HG03354 (cell line): Measurements from ENCODE around the gene CEP135.

Source experiments
- ATAC-seq: cut with Tn5 transposase; IDR thresholded peaks from one replicate; pipeline ENCODE4 v1.9.1; 2021; ENCODE audit warnings: mild to moderate bottlenecking; ENCODE audit not compliant: unreplicated experiment, poor library complexity, severe bottlenecking

Gene CEP135

DNA sequence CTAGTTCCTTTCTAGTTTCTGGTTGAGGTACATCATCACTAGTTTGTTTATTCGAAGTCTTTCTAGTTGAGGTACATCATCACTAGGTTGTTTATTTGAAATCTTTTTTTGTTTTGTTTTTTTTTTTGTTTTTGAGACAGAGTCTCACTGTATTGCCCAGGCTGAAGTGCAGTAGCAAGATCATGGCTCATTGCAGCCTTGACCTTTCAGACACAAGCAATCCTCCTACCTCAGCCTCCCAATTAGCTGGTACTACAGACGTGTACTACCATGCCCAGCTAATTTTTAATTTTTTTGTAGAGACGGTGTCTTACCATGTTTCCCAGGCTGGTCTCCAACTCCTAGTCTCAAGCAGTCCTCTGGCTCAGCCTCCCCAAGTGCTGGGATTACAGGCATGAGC is 54.9 kb downstream of the CEP135 start:
- no peak for ATAC-seq

- no peak for ATAC-seq
Observed at GRCh38 chr4:56004235-56004634, 55.5 kb downstream of the CEP135 start.

DNA sequence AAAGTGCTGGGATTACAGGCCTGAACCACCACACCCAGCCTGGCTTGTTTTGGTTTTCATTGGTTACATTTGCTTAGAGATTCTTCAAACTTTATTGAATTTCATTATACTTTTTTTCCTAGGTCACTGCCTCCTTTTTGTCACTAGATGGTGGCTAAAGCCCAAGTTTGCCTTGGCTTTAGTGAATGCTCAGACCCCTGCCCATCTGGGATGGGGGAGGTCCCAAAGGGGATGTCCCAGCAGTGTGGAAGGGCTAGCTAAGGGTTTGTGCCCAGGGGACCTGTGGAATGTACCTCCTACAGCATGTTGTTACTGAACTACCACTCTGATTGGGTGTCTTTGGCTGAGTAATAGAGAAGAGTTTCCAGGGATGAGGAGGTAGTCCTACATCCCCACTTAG is 58.4 kb downstream of the CEP135 start:
- ATAC-seq: no peak

- ATAC-seq: no peak
Observed at GRCh38 chr4:56008206-56008605, 59.5 kb downstream of the CEP135 start.

DNA sequence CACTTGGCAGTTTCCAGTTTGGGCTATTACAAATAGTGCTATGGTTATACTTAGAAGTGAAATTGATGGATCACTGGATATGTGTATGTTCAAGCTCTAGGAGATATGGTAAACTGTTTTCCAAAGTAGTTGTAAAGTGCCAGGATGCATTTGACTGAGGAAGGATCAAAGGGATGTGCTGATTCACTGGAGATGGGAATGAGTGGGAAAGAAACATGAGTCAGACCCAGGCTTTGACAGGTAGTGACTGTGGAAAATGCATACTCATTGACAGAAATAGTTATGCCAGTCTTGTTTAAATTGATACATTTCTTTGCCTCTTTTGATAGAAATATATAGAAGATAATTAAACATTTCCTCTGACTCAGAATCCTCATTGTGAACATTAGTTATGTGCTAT is 77.9 kb downstream of the CEP135 start:
- ATAC-seq: no peak

- ATAC-seq: no peak
Observed at GRCh38 chr4:56028165-56028564, 79.4 kb downstream of the CEP135 start.

GRCh38 chr4:56038487-56039162 is 89.9 kb downstream of the CEP135 start:
- ATAC-seq: no peak

GRCh38 chr4:56040842-56041241 is 92.1 kb downstream of the CEP135 start:
- no peak for ATAC-seq

- no peak for ATAC-seq
Observed at GRCh38 chr4:56042225-56042624, 93.5 kb downstream of the CEP135 start.

GRCh38 chr4:56048383-56048701 is 99.6 kb downstream of the CEP135 start:
- no peak for ATAC-seq

DNA sequence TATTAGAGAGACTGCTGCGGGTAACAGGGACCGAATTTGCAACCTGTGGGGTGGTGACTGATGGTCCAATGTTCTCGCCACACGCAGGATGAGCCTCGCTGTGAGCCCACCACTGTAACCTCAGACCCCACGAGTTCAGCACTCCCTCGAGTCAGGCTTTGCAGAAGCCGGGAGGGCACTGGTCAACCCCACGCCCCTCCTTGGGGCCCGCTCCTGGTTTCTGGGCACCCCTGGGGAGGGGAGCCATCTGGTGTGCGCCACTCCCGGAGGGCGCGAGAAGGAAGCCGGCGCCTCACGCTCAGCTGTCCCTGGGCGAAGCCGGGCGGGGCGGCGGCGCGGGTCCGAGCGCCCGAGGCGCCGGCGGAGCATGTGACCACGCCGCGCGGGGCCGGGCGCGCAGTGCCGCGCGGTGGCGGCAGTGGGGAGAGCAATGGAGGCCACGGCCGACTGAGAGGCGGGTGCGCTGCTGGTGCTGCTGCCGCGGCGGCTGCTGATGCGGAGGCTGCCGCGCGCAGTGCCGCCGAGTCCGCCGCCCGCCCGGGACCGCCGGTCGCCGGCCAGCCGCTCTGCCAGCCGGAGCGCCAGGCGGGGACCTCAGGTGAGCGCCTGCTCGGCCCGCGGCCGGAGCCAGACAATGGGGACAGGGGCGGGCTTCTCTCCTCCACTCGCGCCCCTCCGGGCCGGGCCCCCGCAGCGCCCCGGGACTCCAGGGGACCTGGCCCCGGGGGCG is 100.1 kb downstream of the CEP135 start:
- ATAC-seq: peak; percentile 97

GRCh38 chr4:56050625-56051024 is 101.9 kb downstream of the CEP135 start:
- no peak for ATAC-seq

- ATAC-seq: no peak
Observed at GRCh38 chr4:56051029-56051709, 102.4 kb downstream of the CEP135 start.

DNA sequence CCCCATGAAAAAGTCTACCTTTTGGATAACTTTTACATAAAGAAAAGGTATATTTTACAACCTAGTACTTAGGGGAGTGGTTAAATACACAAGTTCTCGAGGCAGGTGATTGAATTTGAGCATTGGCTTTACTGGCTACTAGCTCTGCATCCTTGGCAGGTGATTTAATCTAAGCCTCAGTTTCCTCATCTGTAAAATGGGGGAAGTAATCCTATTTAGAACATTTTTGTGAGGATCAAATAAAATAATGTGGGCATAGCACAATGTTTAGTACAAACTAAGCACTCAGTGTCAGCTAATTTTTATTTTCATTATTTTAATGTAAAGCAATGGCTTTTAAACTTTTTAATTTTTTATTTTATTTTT is 102.9 kb downstream of the CEP135 start:
- ATAC-seq: no peak

DNA sequence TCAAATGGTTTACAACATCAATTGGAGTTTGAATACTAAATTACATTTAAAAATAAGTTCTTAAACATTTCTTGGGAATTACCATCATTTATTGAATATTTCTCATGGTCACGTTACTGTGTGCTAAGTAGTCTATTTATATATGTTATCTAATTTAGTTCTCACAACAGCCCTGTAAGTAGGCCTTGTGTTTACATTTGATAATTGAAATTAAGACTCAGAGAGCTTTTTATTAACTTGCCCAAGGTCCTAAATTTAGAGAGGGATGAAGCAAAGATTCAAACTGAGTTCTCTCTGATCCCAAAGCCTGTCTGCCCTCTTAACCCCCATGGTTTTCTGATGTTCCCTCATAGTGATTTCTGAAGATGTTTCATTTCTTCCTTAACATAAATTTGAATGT is 103.7 kb downstream of the CEP135 start:
- no peak for ATAC-seq

DNA sequence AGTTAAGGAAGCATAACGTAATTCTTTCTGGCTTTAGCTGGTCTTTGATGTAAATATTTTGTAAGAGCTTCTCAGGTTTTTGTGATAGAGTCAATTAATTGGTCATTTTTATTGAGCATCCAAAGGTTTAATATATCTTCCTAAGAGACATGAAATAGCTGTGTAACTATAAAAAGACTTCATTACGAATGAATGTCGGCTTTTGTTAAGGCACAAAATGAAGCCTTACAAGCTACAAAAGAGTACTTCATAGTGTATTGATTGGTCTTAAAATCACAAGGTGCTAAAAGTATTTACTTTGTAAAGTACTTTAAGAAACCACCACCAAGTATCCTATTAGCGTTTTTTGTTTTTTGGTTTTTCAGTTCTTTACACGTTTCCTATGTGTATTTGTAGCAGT is 104.2 kb downstream of the CEP135 start:
- ATAC-seq: no peak

GRCh38 chr4:56055027-56055977 is 106.6 kb downstream of the CEP135 start:
- no peak for ATAC-seq

DNA sequence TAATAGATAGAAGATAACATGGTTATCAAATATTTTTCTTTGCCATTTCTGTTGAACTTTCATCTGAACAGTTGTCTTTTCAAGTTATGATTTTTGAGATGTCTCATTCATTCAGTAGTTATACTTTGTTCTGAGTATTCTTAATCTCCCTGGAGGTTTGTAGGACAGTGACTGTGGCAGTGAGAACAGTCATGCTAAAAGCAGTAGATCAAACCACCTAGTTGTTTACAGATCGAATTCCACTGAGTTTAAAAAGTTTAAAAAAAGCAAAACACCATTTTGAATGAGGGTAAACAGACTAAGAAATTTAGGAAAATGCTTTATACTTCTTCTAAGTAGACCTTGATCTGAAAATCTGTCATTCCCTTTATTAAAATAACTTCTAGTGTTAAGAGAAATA is 107.2 kb downstream of the CEP135 start:
- no peak for ATAC-seq

DNA sequence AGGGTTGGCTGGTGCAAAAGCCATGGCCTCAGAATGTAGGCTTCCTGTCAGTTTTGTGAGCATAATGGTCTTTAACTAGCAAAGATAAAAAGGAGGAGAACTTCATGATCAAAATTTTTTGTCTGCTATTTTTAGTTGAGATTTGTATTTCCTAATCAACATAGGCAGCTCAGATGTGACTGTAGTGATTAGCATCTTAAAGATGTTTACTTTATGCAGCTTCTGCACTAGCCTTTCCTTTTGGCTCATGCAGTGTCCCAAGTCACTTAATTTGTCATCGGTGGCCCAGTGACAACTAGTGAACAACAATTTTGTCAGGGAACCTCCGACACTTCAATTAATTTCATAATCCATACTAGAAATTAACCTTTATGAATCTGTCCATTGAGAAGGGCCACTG is 109.8 kb downstream of the CEP135 start:
- ATAC-seq: no peak

DNA sequence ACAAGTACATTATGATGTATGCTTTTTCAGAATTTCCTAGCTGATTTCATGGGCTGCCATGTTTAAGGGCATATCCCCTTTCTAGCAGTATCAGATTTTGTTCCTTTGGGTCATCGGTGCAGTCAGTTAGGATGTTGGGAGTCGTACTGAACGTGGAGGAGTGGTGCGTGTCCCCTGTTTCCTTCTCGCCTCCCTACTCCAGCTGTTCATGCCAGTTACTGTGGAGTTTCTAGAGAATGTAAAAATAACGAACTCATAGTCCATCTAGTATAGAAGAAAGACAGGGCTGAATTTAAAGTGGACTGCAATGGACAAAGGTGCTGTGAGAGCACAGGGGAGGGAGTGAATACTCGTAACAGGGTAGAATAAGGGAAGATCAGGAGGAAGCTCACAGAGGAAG is 111.3 kb downstream of the CEP135 start:
- ATAC-seq: no peak
